GM21619 (cell line): ENCODE results near the gene ZNF891.

Experiments used
- ATAC-seq: cut with Tn5 transposase; IDR thresholded peaks from one replicate; pipeline ENCODE4 v1.9.1; 2021; ENCODE audit not compliant: unreplicated experiment

The ZNF891 gene

DNA sequence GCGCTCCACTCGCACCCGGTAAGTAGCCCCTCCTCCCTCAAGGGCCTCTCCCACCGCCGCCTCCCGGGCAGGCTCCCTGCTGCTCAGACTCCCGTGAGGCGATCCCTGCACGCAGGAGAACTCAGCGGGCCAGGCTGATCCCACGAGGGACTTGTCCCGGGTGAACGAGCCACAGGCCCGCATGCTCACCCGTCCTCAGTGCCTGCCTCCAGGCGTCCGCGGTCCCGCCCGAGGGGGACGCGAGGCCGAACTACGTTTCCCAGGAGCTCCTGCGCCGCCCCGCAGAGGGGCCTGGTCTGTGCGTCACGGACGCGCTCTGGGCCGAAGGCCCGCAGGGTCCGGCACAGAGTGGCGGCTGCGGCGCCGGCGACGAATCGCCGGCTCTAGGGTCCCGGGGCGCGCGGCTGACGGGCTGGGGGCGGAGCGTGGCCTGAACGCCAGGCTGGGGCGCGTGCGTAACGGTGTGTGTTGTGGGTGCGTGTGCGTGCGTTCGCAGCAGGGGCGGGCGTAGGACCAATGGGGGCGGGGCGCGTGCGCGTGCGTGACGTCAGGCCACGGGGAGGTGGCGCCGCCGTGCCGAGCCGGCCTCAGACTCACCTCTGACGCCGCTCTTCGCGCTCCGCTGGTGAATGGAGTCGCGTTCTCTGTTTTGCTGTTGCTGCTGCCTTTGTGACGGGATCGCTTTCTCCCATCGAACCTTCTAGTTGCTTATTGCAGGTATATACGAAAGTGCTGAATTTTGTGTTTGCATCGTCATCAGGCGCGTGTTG is at the start of gene ZNF891, which contains the start of gene ZNF10:
ZNF891 (minus strand) TSS at position 237 of the 770 bp plus-strand sequence. CDS start 8,356 bp downstream, outside the sequence.
ZNF10 (plus strand) TSS at position 590 of the 770 bp plus-strand sequence. CDS start 13,866 bp downstream, outside the sequence.
- ATAC-seq = peak; percentile 93

DNA sequence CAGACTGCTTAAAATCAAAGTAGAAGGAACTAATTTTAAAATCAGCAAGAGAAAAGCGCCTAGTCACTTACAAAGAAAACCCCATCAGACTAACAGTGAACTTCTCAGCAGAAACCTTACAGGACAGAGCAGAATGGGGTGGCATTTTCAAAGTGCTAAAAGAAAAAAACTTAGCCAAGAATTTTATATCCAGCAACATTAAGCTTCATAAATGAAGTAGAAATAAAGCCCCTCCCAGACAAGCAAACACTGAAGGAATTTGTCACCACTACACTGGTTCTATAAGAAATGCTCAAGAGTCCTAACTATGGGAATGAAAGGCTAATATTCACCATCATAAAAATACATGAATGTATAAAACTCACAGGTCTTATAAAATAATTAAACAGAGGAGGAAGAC is 44.8 kb upstream of the ZNF891 start:
- no peak for ATAC-seq

DNA sequence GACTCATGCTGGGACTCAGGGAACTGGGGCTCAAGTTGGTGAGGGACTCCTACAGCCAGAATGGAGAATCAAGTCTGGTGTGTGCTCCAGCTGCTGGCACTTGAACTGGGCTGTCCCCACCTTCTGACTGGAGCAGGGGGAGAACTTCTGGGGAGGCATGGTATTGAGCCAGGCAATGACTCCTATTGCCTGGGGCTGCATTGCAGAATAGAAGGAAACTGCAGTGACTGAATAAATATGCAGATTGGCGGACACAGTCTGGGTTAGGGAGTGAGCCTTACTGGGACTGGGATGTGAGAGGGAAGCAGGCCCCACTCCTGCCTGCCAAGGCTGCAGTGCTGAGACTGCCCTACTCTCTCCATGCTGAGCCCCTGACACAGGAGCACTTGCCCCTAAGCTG is 42.4 kb upstream of the ZNF891 start:
- no peak for ATAC-seq

DNA sequence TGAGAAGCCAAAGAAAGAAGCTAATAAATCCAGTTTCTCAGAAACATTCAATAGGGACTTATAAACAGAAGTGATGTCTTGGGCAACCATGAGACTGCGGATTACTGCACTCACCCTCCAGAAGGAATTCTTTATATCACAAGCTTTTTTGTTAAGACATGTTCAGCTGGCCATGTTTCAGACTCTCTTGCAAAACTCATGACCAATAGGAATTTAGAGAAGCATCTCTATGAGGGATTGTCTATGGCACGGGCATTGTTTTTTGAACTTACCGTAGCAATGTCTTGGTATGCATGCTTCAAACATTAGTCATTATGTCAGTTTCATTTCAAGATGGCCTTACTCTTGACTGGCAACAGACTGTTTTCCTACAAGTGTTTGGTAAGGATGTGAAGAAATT is 35.7 kb upstream of the ZNF891 start:
- ATAC-seq = no peak

DNA sequence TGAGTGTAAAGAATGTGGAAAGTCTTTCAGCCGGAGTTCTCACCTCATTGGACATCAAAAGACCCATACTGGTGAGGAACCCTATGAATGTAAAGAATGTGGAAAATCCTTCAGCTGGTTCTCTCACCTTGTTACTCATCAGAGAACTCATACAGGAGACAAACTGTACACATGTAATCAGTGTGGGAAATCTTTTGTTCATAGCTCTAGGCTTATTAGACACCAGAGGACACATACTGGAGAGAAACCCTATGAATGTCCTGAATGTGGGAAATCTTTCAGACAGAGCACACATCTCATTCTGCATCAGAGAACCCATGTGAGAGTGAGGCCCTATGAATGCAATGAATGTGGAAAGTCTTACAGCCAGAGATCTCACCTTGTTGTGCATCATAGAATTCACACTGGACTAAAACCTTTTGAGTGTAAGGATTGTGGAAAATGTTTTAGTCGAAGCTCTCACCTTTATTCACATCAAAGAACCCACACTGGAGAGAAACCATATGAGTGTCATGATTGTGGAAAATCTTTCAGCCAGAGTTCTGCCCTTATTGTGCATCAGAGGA is 26.1 kb upstream of the ZNF891 start:
- no peak for ATAC-seq

DNA sequence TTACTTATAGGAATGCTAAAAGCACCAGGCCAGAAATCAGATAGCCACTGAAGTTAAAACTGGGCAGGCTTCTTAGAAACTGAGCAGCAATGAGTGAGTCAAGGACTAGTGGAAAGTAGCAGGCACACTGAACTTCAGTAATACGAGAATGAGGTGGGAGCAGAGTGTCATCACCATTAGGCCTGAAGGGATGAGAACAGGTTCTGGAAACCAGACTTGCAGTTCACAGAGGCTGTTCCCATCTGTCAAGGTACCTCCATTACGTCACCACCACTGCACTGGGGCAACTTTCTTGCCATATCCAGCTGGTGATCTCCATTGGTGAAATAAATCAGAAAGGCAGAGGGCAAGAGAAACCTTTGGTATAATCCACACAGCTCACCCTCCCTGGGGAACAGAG is 15.9 kb upstream of the ZNF891 start:
- no peak for ATAC-seq

DNA sequence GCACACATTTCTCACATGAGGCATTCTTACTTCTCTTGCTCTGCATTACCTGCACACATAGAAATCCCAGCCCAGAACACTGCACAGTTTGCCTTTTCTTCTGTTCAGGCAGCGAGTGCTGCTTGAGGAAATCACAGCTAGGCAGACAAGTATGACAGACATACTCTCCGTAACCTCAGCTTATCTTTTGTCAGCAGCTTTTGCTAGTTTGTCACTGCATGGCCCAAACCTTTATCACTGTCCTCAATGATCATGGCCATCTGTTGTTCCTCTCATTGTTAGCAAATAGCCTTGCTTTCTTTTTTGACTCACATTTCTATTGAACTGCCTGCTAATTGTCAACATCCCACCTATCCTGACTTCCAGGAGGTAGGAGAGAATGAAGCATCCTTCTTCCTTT is 5.7 kb upstream of the ZNF891 start:
- ATAC-seq = no peak

DNA sequence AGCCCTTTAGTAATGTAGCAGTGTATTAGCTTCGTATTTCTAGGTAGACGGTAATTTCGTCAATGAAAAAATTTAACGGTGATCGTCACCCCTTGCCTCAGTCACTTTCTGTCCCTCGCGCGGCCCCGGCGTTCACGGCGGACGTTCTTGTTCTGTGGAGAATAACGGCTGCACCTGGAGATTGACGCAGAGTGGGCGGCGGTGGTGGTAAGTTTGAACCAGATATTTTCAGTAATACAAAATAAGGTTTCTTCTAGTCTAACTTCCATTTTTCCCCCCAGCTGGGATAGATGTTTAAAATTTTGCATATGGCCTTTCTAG is 694 bp upstream of the ZNF891 start:
- no peak for ATAC-seq

DNA sequence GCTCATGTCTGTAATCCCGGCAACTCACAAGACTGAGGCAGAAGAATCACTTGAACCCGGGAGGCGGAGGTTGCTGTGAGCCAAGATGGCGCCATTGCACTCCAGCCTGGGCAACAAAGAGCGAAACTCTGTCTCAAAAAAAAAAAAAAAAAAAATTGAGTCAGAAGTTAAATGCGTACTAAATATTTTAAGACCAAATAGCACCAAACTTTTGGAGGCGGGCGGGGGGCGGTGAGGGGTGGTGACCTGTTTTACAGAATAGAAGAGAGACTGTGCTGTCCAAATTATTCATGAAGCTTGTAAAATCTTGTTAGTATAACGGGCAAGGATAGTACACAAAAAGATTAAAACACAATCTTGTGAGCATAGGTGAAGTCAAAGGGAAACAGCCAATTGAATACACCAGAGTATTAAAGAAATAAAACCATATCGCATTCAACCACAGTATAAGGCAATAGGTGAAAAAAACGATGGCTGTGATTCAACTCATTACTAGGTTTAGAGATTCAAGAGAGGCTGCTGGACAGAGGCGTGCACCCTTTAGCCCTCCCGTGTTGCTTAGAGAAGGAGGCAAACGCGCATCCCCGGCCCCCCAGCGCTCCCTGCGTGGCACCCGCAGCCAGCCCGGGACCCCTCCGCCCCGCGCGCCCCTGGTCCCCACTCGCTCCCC is 571 bp downstream of the ZNF891 start:
- no peak for ATAC-seq

DNA sequence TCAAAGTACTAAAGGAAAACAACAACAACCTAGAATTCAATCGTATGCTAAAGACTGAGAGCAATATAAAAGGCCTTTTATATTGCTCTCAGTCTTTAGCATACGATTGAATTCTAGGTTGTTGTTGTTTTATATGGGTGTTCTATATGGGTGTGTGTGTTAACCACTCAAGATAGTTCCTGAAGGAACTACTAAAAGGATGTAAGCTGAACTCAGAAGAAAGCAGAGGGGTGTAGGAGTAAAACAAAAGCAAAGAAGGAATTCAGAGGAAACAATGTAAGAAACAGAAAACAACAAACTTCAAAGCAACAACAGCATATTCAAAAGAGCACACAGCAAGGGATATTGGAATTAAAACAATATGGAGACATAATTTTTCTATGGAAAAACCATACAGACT is 5.4 kb downstream of the ZNF891 start:
- ATAC-seq = no peak

DNA sequence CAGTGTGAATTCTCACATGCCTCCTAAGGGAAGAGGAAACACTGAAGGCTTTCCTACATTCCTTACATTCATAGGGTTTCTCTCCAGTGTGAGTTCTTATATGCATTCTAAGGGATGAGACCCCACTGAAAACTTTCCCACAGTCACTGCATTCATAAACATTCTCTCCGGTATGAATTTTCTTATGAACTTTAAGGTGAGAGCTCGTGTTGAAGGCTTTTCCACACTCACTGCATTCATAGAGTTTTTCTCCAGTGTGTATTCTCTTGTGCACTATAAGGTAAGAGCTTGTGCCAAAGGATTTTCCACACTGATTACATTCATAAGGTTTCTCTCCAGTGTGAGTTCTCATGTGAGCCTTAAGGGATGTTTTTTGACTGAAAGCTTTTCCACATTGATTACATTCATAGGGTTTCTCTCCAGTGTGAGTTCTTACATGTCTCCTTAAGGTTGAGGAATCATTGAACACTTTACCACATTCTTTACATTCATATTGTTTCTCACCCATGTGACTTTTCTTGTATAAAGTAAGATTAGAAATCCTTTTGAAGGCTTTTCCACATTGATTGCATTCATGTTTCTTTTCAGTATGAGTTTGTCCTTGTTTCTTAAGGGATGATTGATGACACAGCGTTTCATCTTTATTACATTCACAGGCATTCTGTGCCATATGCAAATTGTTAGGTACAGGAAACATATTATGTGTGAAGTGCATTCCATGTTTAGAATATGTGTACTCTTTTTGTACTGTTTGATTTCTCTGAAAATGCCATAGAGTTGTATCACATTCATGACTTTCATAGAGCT is 9.5 kb downstream of the ZNF891 start:
- ATAC-seq = no peak

DNA sequence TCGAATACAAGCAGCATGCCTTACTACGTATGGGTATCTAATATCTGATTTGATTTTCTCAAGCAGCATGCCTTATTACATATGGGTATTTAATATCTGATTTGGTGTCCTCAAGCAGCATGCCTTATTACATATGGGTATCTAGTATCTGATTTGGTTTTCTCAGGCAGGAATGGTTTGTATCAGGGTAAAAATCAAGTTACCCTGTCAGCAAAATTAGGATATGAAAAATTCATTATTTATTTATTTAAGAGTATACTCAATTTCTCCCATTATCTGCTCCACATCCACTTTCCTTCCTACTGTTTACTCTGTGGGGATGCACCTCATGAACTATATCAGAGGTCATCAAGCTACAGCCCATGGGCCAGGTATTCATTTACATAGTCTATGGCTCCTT is 21.9 kb downstream of the ZNF891 start:
- no peak for ATAC-seq

DNA sequence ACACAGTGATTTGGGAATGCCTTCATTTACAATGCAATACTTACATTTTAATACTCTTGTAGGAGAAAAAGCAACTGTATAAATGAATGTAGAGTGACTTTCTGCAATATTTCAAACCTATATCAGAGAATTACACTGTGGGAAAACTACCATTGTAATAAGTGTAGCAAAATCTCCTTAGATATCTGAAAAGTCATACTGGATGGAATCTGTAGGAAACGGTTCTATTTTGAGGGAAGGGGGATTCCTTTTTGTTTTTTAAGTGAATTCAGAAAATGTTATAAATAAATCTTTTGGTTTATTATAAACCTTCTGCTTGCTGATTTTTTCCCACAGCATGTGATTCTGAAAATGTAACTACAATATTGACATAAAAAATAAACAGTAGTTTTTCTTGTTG is 23.0 kb downstream of the ZNF891 start:
- ATAC-seq = no peak

DNA sequence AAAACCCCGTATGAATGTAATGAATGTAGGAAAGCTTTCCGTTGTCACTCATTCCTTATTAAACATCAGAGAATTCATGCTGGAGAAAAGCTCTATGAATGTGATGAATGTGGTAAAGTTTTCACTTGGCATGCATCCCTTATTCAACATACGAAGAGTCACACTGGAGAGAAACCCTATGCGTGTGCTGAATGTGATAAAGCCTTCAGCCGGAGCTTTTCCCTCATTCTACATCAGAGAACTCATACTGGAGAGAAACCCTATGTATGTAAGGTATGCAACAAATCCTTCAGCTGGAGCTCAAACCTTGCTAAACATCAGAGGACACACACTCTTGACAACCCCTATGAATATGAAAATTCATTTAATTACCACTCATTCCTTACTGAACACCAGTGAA is 23.8 kb downstream of the ZNF891 start:
- no peak for ATAC-seq

DNA sequence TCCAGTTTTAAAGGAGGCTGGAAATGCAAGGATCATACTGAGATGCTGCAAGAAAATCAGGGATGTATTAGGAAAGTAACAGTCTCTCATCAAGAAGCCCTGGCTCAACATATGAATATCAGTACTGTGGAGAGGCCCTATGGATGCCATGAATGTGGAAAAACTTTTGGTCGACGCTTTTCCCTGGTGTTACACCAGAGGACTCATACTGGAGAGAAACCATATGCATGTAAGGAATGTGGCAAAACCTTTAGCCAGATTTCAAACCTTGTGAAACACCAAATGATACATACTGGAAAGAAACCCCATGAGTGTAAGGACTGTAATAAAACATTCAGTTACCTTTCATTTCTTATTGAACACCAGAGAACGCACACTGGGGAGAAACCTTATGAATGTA is 24.5 kb downstream of the ZNF891 start:
- no peak for ATAC-seq

DNA sequence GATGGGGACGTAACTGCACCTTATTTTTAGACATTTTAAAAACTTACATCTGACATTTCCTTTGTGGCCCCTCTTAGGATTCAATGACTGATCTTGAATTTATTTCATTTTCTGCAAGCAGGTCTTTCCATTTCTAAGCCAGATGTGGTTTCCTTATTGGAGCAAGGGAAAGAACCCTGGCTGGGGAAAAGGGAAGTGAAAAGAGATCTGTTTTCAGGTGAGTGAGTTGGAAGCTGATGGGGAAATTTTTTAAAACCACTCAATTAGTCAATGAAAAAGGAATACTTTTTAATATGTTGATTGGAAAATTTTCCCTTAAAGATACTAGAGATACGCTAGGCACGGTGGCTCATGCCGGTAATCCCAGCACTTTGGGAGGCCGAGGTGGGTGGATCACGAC is 46.7 kb downstream of the ZNF891 start:
- ATAC-seq = no peak

DNA sequence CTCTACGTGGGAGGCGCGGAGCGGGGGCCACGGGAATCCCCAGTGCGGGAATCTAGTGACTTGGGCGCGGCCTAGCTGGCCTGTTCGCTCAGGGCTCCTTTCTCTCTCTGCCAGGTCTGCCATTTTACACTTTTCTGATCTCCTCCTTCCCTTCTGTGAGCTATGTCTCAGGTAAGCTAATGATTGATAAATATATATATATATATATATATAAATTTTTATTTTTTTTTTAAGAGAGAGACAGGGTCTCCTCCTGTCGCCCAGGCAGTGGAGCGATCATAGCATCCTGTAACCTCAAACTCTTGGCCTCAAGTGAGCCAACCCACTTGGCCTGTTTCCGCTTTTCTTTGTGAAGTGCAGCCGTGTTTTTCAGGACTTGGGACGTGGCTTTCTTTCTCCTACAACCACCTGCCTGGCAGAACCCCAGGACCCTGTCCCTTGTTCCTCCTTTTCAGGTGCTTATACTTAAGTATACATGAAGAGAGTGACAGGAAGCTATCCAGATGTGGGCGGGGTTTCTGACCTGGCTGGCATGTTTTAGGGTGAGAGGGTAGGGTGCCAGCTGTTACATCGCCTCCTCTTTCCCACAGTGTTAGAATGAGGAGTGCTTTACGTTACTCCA is 48.8 kb downstream of the ZNF891 start:
- no peak for ATAC-seq

DNA sequence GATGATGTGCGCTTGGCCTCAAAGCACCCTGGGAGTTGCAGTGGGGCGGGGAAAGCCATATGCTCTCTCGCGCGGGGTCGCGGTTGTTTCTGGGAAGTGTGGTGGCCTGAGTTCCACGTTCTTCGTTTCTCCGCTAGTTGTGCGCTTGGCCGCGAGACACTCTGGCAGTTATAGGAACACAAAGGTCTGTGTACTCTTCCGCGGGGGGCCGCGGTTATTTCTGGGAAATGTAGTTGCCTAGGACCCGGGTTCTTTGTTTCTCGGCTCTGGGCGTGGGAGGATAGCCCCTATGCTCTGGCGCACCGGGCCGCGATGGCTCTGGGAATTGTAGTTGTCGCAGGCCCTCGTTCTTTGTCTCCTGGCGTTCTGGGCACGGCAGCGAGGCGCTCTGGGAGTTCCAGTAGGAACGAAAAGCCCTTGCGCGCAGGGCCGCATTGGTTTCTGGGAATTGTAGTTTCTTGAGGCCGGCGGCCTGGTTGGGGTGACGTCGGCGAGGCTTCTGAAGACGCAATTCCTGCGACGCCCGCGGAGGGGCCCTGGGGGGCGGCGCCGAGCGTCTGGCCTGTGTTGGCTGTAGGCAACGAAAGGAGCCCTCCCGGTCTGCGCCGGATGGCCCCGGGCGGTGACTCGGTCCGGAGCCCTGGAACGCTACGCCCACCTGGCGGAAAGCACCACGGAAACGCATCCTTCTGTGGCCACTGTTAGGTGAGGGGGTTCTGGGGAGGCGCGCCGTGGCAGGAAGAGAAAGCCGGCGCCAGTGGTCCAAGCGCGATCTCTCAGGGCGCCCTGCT is 49.5 kb downstream of the ZNF891 start, which contains the start of gene ZNF140:
ZNF140 (plus strand) TSS at position 556 of the 791 bp plus-strand sequence. CDS start 398 bp downstream, outside the sequence.
- ATAC-seq = peak; percentile 70

DNA sequence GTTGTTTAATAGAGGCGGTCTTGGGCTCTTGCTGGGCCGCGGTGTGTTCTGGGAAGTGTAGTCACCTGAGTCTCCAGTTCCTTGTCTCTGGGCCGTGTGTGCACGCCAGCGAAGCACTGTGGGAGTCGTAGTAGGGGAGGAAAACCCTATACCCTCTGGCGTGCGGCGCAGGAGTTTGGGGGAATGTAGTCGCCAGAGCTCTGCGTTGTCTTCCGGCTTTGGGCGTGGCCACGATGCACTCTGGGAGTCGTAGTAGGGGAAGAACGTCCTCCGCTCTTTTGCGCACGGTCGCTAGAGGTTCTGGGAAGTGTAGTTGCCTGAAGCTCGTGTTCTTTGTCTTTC is 50.1 kb downstream of the ZNF891 start:
- ATAC-seq = peak; percentile 74

DNA sequence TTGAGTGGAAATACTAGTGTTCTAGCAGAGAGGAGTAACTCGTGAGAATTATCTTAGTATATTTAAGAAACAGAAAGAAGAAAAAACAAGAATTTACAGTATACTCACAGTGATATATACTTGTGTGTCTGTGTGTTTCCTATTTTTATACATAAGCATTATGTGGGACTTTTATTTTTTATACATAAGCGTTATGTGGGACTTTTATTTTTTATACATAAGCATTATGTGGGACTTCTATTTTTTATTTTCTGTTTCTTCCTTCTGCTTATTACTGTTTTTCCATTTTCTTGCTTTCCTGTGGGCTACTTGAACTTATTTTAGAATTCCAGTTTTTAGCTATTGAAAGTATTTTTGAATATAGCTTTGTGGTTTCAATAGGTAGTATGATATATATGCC is 56.2 kb downstream of the ZNF891 start:
- no peak for ATAC-seq
